Osteoblast (primary cell): ENCODE measurements around the gene ASB18. TPM values are rescaled to one million over a fixed set of nuclear protein-coding genes. Genes with fewer than 3 reads are reported as not detected.

Experiments
- DNase-seq: peaks from one replicate; pipeline ENCODE4 v3.0.0; 2011; ENCODE audit warnings: low spot score, mixed read lengths; ENCODE audit not compliant: insufficient read length; ENCODE audit errors: missing footprints
- H2AFZ ChIP-seq: 2 replicates; pipeline ENCODE4 v1.6.0; 2011; ENCODE audit warnings: mild to moderate bottlenecking, low read length
- H3K27ac ChIP-seq: 2 replicates; pipeline ENCODE4 v1.5.1; 2011; ENCODE audit warnings: mild to moderate bottlenecking, low read depth, low read length, moderate library complexity
- H3K27me3 ChIP-seq: 2 replicates; pipeline ENCODE4 v1.6.0; 2012; ENCODE audit warnings: mild to moderate bottlenecking, control low read depth, inconsistent platforms, low read length, moderate library complexity; ENCODE audit not compliant: insufficient read depth
- H3K36me3 ChIP-seq: 2 replicates; pipeline ENCODE4 v1.5.1; 2011; ENCODE audit warnings: mild to moderate bottlenecking, low read length, control low read depth, moderate library complexity; ENCODE audit not compliant: insufficient read depth
- H3K4me1 ChIP-seq: 2 replicates; pipeline ENCODE4 v1.5.1; 2011; ENCODE audit warnings: mild to moderate bottlenecking, low read length, control low read depth, moderate library complexity; ENCODE audit not compliant: insufficient read depth
- H3K4me2 ChIP-seq: 2 replicates; pipeline ENCODE4 v1.6.0; 2011; ENCODE audit warnings: mild to moderate bottlenecking, low read length; ENCODE audit not compliant: insufficient read depth
- H3K4me3 ChIP-seq: fragments of 200-600 bp; sonication (generic); 3 replicates; pipeline ENCODE4 v1.5.1; 2012; ENCODE audit warnings: mild to moderate bottlenecking, low read length, inconsistent platforms; ENCODE audit not compliant: insufficient read depth
- H3K79me2 ChIP-seq: 2 replicates; pipeline ENCODE4 v1.6.0; 2012; ENCODE audit warnings: mild to moderate bottlenecking, low read length, control low read depth, inconsistent platforms; ENCODE audit not compliant: insufficient read depth
- H3K9me3 ChIP-seq: 2 replicates; pipeline ENCODE4 v1.5.1; 2011; ENCODE audit warnings: low read depth, low read length, control low read depth
- H4K20me1 ChIP-seq: 2 replicates; pipeline ENCODE4 v1.6.0; 2012; ENCODE audit warnings: mild to moderate bottlenecking, low read length, control low read depth; ENCODE audit not compliant: insufficient read depth
- total RNA-seq: library from RNA; depleted of rRNA; stranded (reverse); fragments of >200 nt; gene quantifications from 2 replicates; pipeline ENCODE4 v1.2.3, GENCODE V29; 2012
- TF ChIP-seq, protein P1 (sequence below): IDR thresholded peaks from 2 replicates; pipeline ENCODE4 v1.5.1; 2011; ENCODE audit warnings: mild to moderate bottlenecking, low read depth, low read length, moderate library complexity; ENCODE audit errors: extremely low read depth

Gene ASB18
- total RNA-seq, 1 donor: not detected

DNA sequence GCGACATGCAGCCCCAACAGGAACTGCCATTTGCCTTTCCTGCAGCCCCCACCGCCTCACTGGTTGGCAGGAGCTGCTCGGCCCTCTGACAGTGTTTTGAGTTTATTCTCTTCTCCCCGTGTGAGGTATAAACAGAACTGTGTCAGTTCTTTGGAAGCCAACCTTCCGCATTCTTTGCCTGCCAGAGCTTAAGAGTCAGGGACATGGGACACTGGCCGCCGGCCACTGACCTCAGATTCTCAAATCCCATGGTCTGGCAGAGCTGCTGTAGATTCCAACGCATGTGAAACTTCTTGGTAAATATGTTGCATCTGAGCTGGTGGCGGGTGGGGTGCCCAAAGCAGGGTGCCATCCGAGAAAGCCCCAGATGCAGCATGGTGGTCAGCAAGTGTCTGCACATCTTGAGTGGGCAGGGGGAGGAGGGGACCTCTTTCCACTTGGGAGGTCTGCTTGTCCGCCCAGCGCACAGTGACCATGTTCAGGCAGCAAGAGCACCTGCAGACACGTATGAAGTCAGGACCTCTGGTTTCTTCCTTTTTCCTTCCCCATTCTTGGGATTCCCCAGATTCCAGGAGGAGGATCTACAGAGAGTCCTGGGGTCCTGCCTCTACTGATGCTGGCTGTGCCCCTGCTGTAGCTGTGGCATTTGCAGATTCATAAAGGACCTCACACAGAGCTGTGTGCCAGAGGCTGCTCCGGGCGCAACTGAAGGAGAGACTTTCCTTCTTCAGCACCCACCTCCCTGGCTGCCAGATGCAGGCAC lies 23.8 kb downstream of the ASB18 start:
- Histone ChIP-seq H3K36me3 (no peaks in the 10 kb centered on the region), H3K27ac (no peak overlapping the region), H3K27me3 (peaks cover 42% of the 10 kb centered on the region), H3K4me2 (no peak overlapping the region), H3K79me2 (no peaks in the 10 kb centered on the region), H3K4me1 (no peaks in the 10 kb centered on the region), H2AFZ (no peak overlapping the region), H4K20me1 (no peaks in the 10 kb centered on the region), H3K4me3 (no peak overlapping the region), H3K9me3 (no peaks in the 10 kb centered on the region)
- DNase-seq: peak; percentile 87
- TF ChIP-seq, protein P1, sequence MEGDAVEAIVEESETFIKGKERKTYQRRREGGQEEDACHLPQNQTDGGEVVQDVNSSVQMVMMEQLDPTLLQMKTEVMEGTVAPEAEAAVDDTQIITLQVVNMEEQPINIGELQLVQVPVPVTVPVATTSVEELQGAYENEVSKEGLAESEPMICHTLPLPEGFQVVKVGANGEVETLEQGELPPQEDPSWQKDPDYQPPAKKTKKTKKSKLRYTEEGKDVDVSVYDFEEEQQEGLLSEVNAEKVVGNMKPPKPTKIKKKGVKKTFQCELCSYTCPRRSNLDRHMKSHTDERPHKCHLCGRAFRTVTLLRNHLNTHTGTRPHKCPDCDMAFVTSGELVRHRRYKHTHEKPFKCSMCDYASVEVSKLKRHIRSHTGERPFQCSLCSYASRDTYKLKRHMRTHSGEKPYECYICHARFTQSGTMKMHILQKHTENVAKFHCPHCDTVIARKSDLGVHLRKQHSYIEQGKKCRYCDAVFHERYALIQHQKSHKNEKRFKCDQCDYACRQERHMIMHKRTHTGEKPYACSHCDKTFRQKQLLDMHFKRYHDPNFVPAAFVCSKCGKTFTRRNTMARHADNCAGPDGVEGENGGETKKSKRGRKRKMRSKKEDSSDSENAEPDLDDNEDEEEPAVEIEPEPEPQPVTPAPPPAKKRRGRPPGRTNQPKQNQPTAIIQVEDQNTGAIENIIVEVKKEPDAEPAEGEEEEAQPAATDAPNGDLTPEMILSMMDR: no peak

GRCh38 chr2:236239276-236240065 lies 24.7 kb downstream of the ASB18 start:
- Histone ChIP-seq H3K36me3 (no peaks in the 10 kb centered on the region), H3K27ac (no peak overlapping the region), H3K4me2 (no peak overlapping the region), H3K4me3 (no peak overlapping the region), H3K27me3 (peaks cover 50% of the 10 kb centered on the region), H3K79me2 (no peaks in the 10 kb centered on the region), H2AFZ (no peak overlapping the region), H4K20me1 (no peaks in the 10 kb centered on the region), H3K9me3 (no peaks in the 10 kb centered on the region), H3K4me1 (no peaks in the 10 kb centered on the region)
- DNase-seq: peak; percentile 80
- TF ChIP-seq, protein P1: no peak

- Histone ChIP-seq H3K27me3 (peaks cover 50% of the 10 kb centered on the region), H3K36me3 (no peaks in the 10 kb centered on the region), H3K4me2 (no peak overlapping the region)
Measured at GRCh38 chr2:236238751-236239150, 25.5 kb downstream of the ASB18 start.

More at GRCh38 chr2:236238751-236239150, 25.5 kb downstream of the ASB18 start:
- TF ChIP-seq, protein P1: no peak
- no peaks in the 10 kb centered on the region for H3K9me3 ChIP-seq
- no peak overlapping the region for H3K4me3 ChIP-seq
- H2AFZ ChIP-seq: no peak overlapping the region
- no peak for DNase-seq
- no peaks in the 10 kb centered on the region for H3K79me2 ChIP-seq
- no peaks in the 10 kb centered on the region for H4K20me1 ChIP-seq
- H3K4me1 ChIP-seq: no peaks in the 10 kb centered on the region
- no peak overlapping the region for H3K27ac ChIP-seq
